GM19397 (cell line): Measurements from ENCODE around the gene SLIT3.

ENCODE experiments used
- ATAC-seq: cut with Tn5 transposase; IDR thresholded peaks from one replicate; pipeline ENCODE4 v1.9.1; 2021; ENCODE audit warnings: mild to moderate bottlenecking, moderate library complexity; ENCODE audit not compliant: unreplicated experiment

SLIT3 gene

GRCh38 chr5:168976311-168976970, 324.5 kb downstream of the SLIT3 start:
- ATAC-seq, result no peak

DNA sequence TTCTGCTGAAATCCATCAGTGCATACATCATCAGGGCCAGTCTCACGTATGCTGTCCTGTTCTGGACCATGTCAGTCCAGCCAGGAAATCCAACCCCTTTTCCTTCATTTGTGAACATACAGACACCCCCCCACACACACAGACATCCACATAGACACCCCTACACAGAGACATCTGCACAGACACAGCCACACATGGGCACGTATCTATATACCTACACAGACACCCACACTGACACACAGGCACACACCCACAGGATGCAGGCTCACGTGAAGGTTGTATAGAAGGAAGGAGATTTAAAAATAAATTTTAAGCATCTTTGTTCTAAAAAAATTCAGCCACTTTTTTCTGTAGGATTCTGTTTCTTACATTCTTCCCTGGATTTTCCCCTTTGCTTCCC, 325.6 kb downstream of the SLIT3 start:
- no peak for ATAC-seq

DNA sequence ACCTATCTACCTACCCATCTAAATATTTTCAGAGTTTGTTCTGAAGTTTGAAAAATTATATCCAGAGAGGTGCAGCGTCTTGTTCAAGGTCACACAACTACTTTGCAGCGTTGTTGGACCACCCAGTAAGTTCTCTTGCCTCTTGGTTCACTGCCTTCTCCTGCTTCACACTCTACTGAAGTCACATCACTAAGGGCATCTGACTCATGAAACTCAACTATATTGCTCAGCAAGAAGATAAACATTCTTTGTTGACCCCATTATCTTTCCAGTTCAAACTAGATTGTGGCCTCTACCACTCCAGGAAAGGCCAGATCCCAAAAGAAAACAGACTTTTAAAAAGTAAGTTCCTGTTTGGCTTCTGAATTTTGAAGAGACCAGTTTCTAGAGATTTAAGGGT, 326.9 kb downstream of the SLIT3 start:
- no peak for ATAC-seq

DNA sequence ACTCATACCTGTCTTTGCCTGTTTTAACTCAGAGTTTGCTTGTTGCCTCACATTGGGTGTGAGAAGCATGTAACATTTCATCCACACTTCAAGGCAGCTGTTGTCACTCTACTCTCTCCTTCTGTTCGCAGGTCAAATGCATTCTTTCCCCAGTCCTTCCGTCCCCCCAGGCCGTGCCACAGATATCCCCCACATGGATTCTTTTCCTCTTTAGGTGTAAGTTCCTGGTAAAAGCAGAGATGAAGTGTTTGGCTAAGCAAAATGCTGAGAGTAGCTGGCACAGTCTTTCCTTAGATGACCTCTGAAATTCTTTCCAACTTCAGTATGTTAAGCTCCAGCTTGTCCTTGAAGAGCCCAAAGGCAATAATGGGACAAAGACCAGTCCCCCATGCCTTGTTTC, 328.2 kb downstream of the SLIT3 start:
- ATAC-seq, result no peak

DNA sequence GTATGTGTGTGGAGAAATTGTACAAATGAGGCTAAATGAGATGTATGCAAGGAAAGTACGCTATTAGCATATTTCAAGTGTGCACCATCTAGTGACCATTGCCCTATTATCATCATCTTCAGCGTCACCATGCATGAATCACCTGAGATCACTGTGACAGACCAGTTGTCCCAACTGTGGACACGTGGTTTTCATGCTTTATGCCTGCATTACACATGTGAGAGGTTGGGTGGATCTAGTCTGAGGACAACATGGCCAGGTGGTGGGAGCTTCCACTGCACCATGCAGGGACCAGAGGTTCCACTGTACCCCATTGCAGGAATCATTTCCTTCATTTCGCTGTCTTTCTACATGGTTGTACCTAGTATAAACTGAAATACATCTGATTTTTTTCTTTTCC, 329.8 kb downstream of the SLIT3 start:
- no peak for ATAC-seq

DNA sequence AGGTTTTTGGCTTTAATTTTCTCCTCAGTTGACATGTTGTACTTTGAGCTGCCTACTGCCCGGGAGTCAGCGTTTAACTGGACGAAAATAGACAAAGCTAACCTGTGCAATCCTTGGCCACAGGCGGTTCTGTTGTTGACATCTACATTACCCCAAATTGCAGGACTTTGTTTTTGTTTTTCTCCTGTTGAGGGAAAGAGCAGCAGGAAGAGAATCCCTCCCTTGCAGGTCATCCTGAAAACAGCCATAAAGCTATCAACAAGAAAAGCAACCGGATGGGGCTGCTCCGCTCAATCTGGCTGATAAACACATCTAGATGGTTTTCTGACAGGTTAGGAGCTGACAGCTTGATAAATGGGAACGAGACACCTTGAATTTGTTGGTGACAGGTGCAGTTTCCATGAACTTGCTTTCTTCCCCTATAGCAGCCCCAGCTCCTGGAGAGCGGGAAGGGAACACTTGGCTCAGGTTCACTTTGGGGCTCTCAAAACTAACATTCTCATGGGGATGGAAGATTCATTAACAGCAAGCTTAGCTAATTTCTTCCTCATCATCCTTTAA, 331.5 kb downstream of the SLIT3 start:
- no peak for ATAC-seq

GRCh38 chr5:168967882-168968620, 332.9 kb downstream of the SLIT3 start:
- ATAC-seq, result no peak

DNA sequence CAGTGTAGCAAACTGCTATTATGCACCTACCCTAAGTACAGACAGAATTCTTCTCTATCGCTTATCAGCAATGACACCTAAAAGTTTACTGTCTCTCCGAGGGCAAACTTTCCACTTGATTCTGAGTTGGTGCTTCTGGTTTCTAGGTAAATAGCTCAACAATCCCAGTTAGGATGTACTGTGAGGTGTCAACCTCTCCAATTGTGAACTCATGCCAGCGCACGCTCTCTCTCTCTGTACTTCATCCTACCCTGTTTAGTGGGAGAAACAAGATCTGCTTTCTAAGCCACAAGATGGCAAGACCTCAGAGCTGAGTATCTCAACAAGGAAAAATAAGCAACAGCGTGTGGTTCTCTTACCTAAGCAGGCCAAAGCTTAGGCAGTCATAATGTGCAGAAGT, 335.3 kb downstream of the SLIT3 start:
- no peak for ATAC-seq

DNA sequence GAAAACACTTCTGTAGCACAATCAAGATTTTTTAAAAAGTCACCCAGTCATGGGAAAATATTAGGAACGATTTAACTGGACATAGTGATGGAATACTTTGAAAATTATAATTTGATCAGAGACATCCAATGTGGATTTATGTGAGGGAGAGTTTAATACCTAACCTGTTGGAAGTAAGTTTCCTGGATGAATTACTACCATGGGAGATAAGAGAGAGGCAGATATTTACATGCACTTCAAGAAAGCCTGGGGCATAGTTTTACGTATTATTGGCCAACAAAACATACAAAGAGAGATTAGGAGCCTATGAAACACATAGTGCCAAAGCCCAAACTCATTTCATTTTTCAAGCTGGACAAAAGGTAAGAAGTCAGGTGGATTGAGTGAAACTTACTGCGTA, 336.8 kb downstream of the SLIT3 start:
- ATAC-seq, result no peak

- no peak for ATAC-seq
Observed at GRCh38 chr5:168962306-168962705, 338.6 kb downstream of the SLIT3 start.

DNA sequence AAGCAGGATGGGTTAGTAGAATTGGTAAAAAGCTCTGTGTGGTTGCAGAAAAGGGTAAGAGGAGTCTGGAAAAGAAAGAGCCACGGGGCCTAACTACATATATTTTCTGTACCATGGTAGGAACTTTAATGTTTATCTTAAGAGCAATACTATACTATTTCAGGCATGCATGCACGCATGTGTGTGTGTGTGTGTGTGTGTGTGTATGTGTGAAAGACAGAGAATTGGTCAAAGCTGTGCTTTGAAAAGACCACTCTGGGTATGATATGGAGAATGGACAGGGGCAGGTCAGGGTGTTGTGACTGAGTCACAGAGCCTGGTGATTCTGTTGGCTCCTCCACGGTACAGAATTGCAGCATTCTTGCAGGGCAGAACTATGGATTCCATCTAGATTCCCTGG, 339.3 kb downstream of the SLIT3 start:
- ATAC-seq, result no peak

DNA sequence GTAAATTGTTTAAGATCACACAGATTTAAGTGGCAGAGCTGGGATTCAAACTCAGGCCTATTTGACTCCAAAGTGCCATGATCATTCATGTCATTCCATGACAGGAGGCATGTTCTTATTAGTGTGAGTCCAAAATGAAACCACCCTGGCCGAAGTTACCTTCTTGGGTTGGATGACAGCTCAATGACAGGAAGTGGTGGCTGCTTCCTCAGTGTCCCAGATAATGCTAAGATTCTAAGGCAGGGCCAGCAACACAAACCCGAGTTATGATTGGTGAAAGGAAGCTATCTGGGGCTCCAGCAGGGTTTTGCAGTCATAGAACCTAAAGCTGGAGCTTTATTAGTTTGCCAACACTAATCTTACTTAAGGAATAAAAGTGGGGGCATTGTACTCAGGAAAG, 340.4 kb downstream of the SLIT3 start:
- ATAC-seq, result no peak

DNA sequence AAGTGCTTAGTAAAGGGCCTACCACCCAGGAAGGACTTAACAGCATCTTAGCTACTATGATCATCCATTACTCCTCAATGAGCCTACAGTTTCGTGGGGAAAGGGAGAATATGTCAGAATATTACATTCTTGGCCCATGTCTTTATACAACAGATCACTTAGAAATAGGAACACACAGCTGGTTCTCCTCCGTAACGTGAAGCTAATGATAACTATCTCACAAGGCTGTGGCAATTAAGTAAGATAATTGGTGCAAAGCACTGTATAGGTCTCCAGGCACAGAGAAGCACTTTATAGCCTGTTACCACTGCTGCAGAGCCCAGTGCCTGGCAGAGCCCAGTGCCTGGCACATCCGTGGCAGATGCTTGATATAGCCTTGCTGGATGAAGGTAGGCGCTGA, 347.6 kb downstream of the SLIT3 start:
- no peak for ATAC-seq

DNA sequence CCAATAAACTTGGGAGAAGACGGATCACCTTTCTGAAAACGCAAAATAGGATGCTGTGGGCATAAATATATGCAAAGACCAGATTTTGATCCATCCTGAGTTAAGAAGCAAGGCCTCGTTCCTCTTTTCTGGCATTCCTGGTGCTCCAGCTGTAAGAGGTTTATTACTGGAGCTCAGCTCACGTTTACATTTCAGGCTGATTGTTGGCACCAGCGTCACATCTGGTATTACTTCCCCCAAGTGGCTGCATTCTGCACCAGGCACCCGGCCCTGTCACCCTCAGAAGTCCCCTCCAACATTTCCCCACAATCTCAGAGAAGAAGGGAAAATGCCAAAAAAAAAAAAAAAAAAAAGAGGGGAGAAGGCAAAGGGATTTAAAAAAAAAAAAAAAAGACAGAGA, 348.7 kb downstream of the SLIT3 start:
- ATAC-seq, result no peak

DNA sequence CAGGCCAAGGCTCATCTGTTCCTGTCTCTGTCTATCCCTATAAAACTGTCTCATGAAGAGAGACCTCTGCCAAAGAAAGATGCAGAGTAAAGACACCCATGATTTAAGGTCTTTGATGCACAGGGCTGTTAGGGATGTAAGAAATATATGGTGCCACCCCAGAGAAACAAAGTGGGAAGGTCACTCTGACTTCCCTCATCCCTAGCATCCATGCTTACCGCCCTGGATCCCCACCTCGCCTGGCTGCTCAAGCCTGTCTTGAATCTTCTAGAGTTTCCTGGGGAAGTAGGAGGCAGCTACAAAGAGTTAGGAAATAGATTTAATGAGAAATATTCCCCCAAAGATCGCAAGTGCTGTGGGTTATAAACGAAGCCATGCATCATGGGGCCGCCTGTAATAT, 349.2 kb downstream of the SLIT3 start:
- ATAC-seq, result no peak

DNA sequence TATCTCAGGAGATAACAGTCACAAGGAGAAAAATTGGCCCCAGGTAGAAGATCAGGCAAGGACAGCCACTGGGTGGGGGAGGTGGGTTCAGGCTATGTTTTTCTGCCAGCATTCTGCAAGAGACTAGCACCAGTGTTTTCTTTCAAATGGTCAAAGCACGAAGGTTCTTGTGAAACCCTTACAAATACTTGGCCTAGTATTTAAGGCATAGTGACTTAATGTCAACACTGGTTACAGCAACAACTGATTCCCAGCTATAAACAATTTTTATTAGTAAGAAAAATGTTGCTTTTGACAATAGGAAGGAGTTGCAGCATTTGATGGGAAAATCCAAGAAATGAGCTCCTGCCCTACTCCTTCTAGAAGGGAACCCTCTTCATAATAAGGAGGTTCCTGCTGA, 349.6 kb downstream of the SLIT3 start:
- no peak for ATAC-seq

GRCh38 chr5:168950241-168950951, 350.5 kb downstream of the SLIT3 start:
- no peak for ATAC-seq

GRCh38 chr5:168948746-168949145, 352.2 kb downstream of the SLIT3 start:
- no peak for ATAC-seq

DNA sequence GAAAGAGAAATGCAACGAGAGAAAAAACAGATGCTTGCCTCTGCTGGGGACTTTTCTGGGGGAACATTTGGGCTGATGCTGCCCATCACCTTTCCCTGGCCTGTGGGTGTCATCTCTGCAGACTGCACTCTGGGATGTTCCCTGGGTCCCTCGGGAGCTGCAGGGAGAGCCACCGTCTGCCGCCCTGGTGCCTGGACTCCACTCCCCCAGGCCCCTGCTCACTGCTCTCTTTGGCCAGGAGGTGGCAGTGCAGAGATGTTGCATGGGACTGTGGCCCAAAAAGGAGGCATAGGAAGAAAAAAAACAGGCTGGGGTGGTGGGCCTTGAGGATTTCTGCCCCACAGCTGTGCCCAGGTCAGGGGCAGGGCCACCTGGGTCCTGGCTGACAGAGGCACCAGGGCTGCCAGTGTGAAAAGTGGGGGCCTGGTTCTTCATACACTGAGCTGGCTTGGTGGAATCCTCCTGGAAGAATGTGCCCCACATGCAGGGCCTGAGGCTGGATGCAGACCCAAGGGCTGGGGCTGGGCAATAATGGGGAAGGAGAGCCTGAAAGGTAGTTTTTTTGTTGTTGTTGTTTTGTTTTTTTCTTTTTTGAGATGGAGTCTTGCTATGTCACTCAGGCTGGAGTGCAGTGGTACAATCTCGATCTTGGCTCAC, 353.6 kb downstream of the SLIT3 start:
- ATAC-seq, result peak; percentile 61

DNA sequence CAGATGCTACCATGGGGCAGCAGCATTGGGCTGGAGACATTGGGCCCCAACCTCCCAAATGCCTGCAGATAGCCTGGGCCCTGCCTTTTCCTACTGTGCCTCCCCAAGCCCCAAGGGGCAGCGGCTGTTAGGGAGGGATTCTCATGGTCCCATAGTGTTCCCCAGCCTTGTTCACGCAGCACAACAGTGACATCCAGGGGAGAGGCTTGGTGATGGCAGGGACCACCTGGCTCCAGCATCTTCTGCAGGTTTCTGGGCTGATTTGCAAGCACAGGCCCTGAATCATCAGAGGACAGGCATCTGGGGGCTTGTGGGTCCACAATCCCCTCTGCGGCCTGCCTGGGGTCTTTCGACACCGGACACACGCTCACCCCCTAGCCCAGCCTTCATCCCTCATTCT, 354.6 kb downstream of the SLIT3 start:
- no peak for ATAC-seq

DNA sequence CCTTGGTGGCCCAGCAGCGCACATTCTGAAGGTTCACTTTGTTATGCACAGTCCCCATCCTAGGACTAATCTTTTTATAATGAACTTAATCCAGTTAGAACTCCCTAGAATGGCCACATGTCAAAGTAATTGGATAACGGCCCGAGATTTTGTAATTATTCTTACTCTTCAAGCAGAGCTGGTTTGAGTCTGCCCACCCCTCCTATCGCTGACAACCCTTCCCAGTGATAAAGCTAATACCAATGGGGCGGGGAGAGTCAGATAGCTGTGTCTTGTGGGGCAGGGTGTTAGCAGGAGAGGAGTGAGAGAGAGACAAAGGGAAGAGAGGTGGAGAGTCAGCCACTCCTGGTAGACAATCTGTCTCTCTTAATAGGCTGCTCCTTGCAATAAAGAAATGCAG, 356.9 kb downstream of the SLIT3 start:
- ATAC-seq, result no peak
